Panc1 (cell line): ENCODE data around the gene ACSL5.

Experiments used
- POLR2AphosphoS5 ChIP-seq: IDR thresholded peaks from 2 replicates; pipeline ENCODE4 v1.6.1; 2012; ENCODE audit warnings: mild to moderate bottlenecking, low read depth, low read length, moderate library complexity
- TCF7L2 ChIP-seq: IDR thresholded peaks from 2 replicates; pipeline ENCODE4 v1.6.1; 2011; ENCODE audit warnings: mild to moderate bottlenecking, low read depth, low read length, inconsistent platforms
- TF ChIP-seq, protein P1 (sequence below): fragments of 450-650 bp; IDR thresholded peaks from 2 replicates; pipeline ENCODE4 v1.5.1; 2017; ENCODE audit warnings: mild to moderate bottlenecking

DNA sequence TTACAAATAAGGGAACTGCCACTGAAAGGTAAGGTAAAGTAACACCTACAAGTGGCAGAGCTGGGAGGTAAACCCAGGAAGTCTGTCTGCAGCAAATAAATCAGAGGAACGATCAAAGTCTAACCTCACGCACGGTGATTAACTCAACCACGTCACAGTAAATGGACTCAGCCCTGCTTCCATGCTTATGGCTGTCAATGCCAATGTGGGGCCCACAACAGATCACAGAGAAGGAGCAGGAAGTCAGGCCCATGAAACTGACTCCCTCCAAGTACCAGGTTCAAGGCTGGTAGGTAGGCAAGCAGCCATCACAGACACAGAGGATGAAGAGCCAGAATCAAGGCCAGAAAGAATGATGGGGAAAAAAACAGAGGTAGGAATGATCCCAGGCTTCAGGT is 38.0 kb upstream of the ACSL5 start:
- TF ChIP-seq, protein P1, sequence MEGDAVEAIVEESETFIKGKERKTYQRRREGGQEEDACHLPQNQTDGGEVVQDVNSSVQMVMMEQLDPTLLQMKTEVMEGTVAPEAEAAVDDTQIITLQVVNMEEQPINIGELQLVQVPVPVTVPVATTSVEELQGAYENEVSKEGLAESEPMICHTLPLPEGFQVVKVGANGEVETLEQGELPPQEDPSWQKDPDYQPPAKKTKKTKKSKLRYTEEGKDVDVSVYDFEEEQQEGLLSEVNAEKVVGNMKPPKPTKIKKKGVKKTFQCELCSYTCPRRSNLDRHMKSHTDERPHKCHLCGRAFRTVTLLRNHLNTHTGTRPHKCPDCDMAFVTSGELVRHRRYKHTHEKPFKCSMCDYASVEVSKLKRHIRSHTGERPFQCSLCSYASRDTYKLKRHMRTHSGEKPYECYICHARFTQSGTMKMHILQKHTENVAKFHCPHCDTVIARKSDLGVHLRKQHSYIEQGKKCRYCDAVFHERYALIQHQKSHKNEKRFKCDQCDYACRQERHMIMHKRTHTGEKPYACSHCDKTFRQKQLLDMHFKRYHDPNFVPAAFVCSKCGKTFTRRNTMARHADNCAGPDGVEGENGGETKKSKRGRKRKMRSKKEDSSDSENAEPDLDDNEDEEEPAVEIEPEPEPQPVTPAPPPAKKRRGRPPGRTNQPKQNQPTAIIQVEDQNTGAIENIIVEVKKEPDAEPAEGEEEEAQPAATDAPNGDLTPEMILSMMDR = no peak
- TF ChIP-seq POLR2AphosphoS5 (no peak), TCF7L2 (no peak)
